ENCODE results near the gene OTX2. TPM values are rescaled to one million over a fixed set of nuclear protein-coding genes. Genes with fewer than 3 reads are reported as not detected.

Gene OTX2
- not detected in 5 replicates for total RNA-seq (2022; extraction: Qiagen RNA extraction)

GRCh38 chr14:56810147-56810719 lies at the start of gene OTX2:
OTX2 (minus strand) TSS chr14:56810479; CDS start chr14:56805456, 5,023 bp downstream.

Other genes starting within 250 kb of the OTX2 start
- gene TMEM260, start 230.7 kb downstream of the OTX2 start, total RNA-seq (2022; extraction: Qiagen RNA extraction), result 3.4 to 6.3 TPM (median 4.7 TPM) in 5 replicates